ENCODE measurements around the gene WDR20.

The WDR20 gene

DNA sequence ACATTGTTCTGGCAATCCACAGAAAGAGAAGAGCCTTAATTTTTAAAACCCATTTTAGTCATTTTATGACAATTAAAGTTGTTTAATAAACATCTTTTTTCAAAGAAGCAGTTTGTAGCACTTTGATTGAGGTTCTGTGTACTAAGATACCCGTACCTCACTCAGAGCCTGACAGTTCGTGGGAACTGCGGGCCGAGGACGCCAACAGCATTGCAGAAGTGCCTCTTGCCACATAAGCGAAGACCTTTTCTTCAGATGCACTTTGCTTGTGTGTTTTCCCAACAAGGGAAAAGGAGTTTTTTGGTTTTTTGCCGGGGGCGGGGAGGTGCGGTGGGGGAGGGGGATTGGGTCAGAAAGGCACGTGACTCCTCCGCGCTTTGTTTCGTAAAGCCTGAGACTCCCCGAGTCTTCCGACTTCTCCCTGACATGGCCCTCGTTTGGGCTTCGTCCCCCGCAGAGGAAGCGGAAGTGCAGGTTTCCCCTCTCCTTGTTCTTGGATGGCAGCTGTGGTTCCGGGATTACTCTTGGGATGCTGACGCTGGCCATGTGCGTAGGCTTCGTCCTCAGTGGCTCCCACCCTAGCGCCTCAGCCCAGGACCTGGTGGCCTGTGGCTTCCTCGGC, 70.8 kb downstream of the WDR20 start:
- Histone ChIP-seq H4K20me1 (peaks cover 29 to 99% (median 81%) of the 10 kb centered on the region in 11 experiments), H3K4me1 (peaks cover 6 to 25% (median 15%) of the 10 kb centered on the region in 10 experiments), H3K27ac (no peak overlapping the region), H3K9ac (no peak overlapping the region), H3K4me2 (no peak overlapping the region), H3K4me3 (no peak overlapping the region), H3K9me3 (replicated peaks in 1 of 11) (no peaks in the 10 kb centered on the region), H3K36me3 (peaks cover 56 to 92% (median 77%) of the 10 kb centered on the region in 11 experiments), H3K27me3 (no peaks in the 10 kb centered on the region)
- no peak for TF ChIP-seq Cebpa-rat (IDR thresholded peaks at IDR 0.05)

DNA sequence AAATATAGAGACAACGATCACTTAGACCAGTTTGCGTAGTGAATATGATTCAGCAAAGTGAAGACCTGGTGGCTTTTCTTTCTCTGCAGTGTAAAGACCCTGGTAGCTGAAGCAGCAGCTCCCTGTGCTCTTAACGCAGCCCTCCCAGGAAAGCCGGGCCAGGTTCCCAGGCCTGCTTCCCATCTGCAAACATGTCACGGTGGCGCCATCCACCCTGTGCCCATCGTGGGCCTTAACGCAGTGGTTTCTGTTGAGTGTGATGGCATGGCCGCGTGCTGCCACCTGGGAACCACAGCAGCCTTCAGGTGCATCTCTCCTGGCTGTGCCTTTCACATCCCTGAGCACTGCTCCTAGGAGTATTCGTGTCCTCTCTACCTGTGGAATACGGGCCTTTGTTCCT, 71.5 kb downstream of the WDR20 start:
- no peaks in the 10 kb centered on the region for H3K9me3 ChIP-seq (replicated peaks in 1 of 11)
- H3K9ac ChIP-seq: no peak overlapping the region

DNA sequence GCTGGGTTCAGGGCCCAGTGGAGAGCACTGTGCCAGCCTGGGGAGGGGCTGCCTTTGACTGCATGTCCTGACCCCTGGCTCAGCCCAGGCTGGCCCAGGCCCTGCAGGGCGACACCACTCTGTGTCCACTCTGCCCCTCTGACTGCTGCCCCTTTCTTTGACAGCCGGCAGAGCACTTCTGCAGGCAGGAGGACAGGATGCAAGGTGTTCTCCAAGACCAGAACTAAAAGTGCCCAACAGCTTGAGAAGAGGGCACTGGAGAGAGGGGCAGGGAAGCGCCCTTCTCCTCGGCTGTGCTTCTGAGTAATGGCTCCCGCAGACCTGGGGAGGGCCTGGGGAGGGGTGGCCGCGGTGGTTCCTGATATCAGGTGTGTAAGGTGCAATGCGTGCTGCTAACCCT, 72.7 kb downstream of the WDR20 start:
- TF ChIP-seq Cebpa-rat (IDR thresholded peaks at IDR 0.05): no peak
- no peaks in the 10 kb centered on the region for H3K9me3 ChIP-seq (replicated peaks in 1 of 11)
- no peak overlapping the region for H3K9ac ChIP-seq
- peaks cover 48 to 99% (median 82%) of the 10 kb centered on the region in 11 experiments for H4K20me1 ChIP-seq
- no peaks in the 10 kb centered on the region for H3K27me3 ChIP-seq
- peaks cover 14 to 29% (median 25%) of the 10 kb centered on the region in 10 experiments for H3K4me1 ChIP-seq
- no peak overlapping the region for H3K4me2 ChIP-seq
- H3K36me3 ChIP-seq: peaks cover 47 to 74% (median 64%) of the 10 kb centered on the region in 11 experiments
- no peak overlapping the region for H3K27ac ChIP-seq
- no peak overlapping the region for H3K4me3 ChIP-seq

More for the DNA sequence above, 71.5 kb downstream of the WDR20 start:
- no peak overlapping the region for H3K4me3 ChIP-seq
- TF ChIP-seq Cebpa-rat (IDR thresholded peaks at IDR 0.05): no peak
- H3K4me2 ChIP-seq: no peak overlapping the region
- no peaks in the 10 kb centered on the region for H3K27me3 ChIP-seq
- H3K27ac ChIP-seq: no peak overlapping the region
- peaks cover 36 to 99% (median 82%) of the 10 kb centered on the region in 11 experiments for H4K20me1 ChIP-seq
- H3K4me1 ChIP-seq: peaks cover 13 to 25% (median 19%) of the 10 kb centered on the region in 10 experiments
- peaks cover 52 to 85% (median 72%) of the 10 kb centered on the region in 11 experiments for H3K36me3 ChIP-seq

DNA sequence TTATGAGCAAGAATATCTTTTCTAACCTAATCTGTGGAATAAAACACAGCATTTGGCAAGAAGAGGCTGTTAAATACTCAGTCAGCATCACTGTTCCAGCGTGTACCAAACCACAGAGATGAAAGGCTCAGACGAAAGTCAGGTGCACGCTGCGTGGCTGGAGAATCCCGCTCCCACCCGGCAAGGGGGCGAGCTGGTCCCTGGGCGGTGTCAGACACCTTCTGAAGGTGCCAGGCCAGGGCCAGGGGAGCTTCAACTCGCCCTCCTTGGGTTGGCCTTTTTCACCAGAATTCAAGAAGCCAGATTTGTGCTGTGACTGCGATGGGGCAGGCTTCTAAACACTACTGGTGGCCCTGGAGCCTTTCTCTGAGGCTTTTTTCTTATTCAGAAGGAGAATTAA, 73.1 kb downstream of the WDR20 start:
- H3K4me2 ChIP-seq: no peak overlapping the region
- H3K4me3 ChIP-seq: no peak overlapping the region
- H3K36me3 ChIP-seq: peaks cover 42 to 73% (median 61%) of the 10 kb centered on the region in 11 experiments
- no peak for TF ChIP-seq Cebpa-rat (IDR thresholded peaks at IDR 0.05)
- H3K27me3 ChIP-seq: no peaks in the 10 kb centered on the region
- H3K9ac ChIP-seq: no peak overlapping the region
- peaks cover 14 to 34% (median 30%) of the 10 kb centered on the region in 10 experiments for H3K4me1 ChIP-seq
- H3K9me3 ChIP-seq (replicated peaks in 1 of 11): no peaks in the 10 kb centered on the region
- H4K20me1 ChIP-seq: peaks cover 52 to 99% (median 82%) of the 10 kb centered on the region in 11 experiments
- H3K27ac ChIP-seq: no peak overlapping the region

DNA sequence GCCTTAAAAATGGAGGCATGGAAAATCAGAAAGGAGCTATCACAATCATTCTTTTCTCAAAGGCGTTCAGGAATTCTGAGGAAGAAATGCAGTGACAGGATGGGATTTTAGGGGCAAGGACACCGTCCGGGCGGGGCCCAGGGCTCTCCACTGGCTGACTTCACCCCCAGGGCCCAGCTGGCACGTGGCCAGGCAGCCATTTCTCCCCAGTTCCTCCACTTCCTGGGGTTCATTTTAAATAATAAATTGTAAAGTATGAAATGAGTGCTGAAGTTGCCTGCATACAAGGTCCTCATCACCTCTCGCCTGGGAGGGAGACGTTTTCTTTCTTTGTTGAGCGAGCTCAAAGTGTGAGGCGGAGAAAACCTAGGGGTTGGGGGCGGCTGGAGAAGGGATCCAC, 73.8 kb downstream of the WDR20 start:
- H3K36me3 ChIP-seq: peaks cover 37 to 71% (median 54%) of the 10 kb centered on the region in 11 experiments
- no peak for TF ChIP-seq Cebpa-rat (IDR thresholded peaks at IDR 0.05)
- H3K27ac ChIP-seq: no peak overlapping the region

DNA sequence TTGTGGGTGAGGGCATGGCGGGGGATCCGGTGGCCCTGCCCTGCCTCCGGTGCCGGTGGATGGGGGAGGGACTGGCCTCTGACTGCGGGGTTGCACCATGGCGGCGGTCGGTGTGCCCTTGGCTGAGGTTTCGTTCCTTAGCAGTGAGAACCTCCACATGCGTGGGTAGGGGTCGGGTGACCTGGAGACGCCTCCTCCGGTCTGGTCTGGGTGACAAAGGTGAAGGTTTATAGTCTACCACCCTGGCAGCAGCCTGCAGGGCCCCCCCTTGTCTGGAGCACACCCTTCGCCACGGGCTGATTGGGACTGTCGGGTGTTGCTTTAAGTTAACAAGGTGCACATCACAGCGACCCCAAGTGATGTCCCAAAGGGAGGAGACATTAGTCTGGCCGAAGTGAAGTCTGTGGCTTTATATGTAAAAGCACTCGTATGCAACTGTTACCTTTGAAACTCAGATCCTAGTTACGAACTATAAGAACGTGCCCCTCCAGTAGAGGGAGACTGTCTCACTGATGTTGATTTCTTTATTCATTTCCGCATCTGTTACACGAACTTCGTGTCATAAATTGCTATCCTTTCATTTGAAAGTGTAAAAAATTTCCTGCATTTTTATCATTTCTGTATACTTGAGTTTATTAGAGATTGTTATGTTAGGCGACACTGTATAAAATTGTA, 74.4 kb downstream of the WDR20 start:
- H3K4me1 ChIP-seq: peaks cover 19 to 46% (median 42%) of the 10 kb centered on the region in 10 experiments
- H4K20me1 ChIP-seq: peaks cover 65 to 99% (median 83%) of the 10 kb centered on the region in 11 experiments
- H3K36me3 ChIP-seq: peaks cover 30 to 68% (median 48%) of the 10 kb centered on the region in 11 experiments

More for the DNA sequence above, 73.8 kb downstream of the WDR20 start:
- peaks cover 14 to 40% (median 36%) of the 10 kb centered on the region in 10 experiments for H3K4me1 ChIP-seq
- H4K20me1 ChIP-seq: peaks cover 58 to 99% (median 82%) of the 10 kb centered on the region in 11 experiments
- H3K27me3 ChIP-seq: no peaks in the 10 kb centered on the region
- no peak overlapping the region for H3K4me3 ChIP-seq
- no peak overlapping the region for H3K4me2 ChIP-seq
- no peak overlapping the region for H3K9ac ChIP-seq
- H3K9me3 ChIP-seq (replicated peaks in 1 of 11): no peaks in the 10 kb centered on the region

DNA sequence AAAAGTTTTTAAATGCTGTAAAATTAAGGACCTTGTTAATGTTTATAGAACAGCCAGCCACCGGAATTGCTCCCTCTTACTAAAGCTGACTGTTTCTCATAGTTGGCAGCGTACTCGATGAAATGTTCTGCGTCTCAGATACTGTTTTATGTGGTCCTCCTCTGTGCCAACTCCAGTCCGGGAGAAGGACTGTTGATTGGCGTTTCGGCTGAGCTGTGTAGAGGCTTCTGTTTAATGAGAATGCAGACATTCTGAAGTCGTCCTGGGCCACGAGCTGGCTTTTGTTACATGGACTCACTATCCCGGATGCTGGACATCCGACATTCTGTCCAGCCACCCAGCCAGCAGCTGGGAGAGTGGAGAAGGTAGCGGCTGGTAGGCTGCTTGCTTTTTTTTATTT, 75.4 kb downstream of the WDR20 start:
- no peak for TF ChIP-seq Cebpa-rat (IDR thresholded peaks at IDR 0.05)
- Histone ChIP-seq H3K27me3 (no peaks in the 10 kb centered on the region), H3K4me2 (peak overlapping the region; percentile 34 to 83 (median 61); a peak in 21 of 22 replicates), H3K36me3 (peaks cover 21 to 68% (median 38%) of the 10 kb centered on the region in 11 experiments), H3K4me1 (peaks cover 29 to 56% (median 52%) of the 10 kb centered on the region in 10 experiments), H4K20me1 (peaks cover 74 to 99% (median 89%) of the 10 kb centered on the region in 11 experiments), H3K4me3 (no peak overlapping the region), H3K9ac (peak overlapping the region in 2 of 11 experiments; percentile 36 to 45; a peak in 1 of 22 replicates), H3K27ac (peak overlapping the region in 1 of 11 experiments; percentile 44; a peak in 2 of 22 replicates), H3K9me3 (replicated peaks in 1 of 11) (no peaks in the 10 kb centered on the region)

More for the DNA sequence above, 74.4 kb downstream of the WDR20 start:
- Histone ChIP-seq H3K27me3 (no peaks in the 10 kb centered on the region), H3K9ac (no peak overlapping the region), H3K27ac (no peak overlapping the region), H3K4me2 (no peak overlapping the region), H3K4me3 (no peak overlapping the region), H3K9me3 (replicated peaks in 1 of 11) (no peaks in the 10 kb centered on the region)
- no peak for TF ChIP-seq Cebpa-rat (IDR thresholded peaks at IDR 0.05)

DNA sequence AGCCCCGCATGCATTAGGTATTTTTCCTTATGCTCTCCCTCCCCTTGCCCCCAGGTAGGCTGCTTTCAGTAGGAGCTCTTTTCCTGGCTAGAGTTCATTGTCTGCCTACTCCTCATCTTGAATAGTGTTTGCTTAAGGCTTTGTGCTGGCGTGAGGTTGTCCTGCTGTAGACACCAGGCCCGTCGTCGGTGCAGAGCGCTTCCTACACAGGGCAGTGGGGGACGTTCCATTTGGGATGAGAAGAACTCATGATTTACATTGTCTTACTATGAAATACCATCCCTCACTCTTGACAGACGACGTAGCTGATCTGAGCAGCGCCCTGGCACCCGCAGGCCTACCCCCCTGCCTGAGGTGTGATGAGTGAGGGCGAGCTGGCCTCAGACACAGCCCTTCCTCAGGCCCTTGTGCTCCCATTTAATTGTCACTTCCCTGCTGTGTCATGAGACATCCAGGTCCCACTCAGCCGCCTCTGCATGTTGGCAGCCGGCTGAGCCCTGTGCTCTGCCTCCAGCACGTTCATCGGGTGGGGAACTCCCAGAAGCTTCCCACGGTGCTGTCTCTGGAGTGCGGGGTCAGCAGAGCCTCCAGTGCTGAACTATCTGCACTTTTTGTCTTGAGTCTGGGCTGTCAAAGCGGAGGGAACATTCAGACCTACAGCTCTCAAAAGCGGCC, 76.0 kb downstream of the WDR20 start:
- H3K9ac ChIP-seq: peak overlapping the region in 8 of 11 experiments; percentile 10 to 53 (median 37); a peak in 11 of 22 replicates
- H3K4me1 ChIP-seq: peaks cover 35 to 59% (median 58%) of the 10 kb centered on the region in 10 experiments
- peaks cover 16 to 64% (median 35%) of the 10 kb centered on the region in 11 experiments for H3K36me3 ChIP-seq
- no peak for TF ChIP-seq Cebpa-rat (IDR thresholded peaks at IDR 0.05)
- no peak overlapping the region for H3K4me3 ChIP-seq
- no peaks in the 10 kb centered on the region for H3K9me3 ChIP-seq (replicated peaks in 1 of 11)
- H4K20me1 ChIP-seq: peaks cover 76 to 100% (median 93%) of the 10 kb centered on the region in 11 experiments
- H3K4me2 ChIP-seq: peak overlapping the region; percentile 34 to 83 (median 61)
- peak overlapping the region in 5 of 11 experiments; percentile 27 to 50 (median 40); a peak in 10 of 22 replicates for H3K27ac ChIP-seq
- no peaks in the 10 kb centered on the region for H3K27me3 ChIP-seq

DNA sequence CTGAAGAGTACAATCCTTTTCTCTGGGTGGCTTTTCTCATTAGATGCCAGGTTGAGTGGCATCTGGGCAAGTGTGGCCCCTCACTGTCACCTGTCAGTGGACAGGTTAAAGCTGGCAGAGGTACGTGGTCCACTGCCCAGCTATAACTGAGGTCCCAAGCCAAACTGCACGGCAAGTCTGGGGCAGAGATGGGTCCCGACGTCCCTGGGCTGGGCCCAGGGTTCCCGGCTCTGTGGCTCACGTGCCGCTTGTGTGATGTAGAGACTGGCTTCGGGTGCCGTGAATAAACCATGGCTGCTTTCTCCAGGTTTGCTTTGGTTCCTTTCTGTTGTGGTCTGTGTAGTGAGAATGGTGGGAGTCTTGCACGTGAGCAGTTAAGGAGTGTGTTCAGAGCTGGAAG, 77.7 kb downstream of the WDR20 start:
- Histone ChIP-seq H3K4me2 (peak overlapping the region in 8 of 11 experiments; percentile 27 to 83 (median 68); a peak in 14 of 22 replicates), H4K20me1 (peaks cover 63 to 99% (median 90%) of the 10 kb centered on the region in 11 experiments)
- no peak for TF ChIP-seq Cebpa-rat (IDR thresholded peaks at IDR 0.05)

More for the DNA sequence above, 77.7 kb downstream of the WDR20 start:
- no peaks in the 10 kb centered on the region for H3K9me3 ChIP-seq (replicated peaks in 1 of 11)
- H3K36me3 ChIP-seq: peaks cover under 1 to 61% (median 18%) of the 10 kb centered on the region in 11 experiments; a peak in 21 of 22 replicates
- no peaks in the 10 kb centered on the region for H3K27me3 ChIP-seq
- H3K4me3 ChIP-seq: no peak overlapping the region
- no peak overlapping the region for H3K9ac ChIP-seq
- H3K4me1 ChIP-seq: peaks cover 40 to 68% (median 65%) of the 10 kb centered on the region in 10 experiments
- no peak overlapping the region for H3K27ac ChIP-seq

Measured in BLaER1 treated with 17β-estradiol and CSF1 and Interleukin-3, amounts not matched to agents 10 nM and 100 nM (cell line).